NCI-H128 (cell line): Measurements from ENCODE around the gene TSPAN5.

ENCODE experiments used
- DNase-seq: peaks from one replicate; lab custom pipeline; 2025; ENCODE audit not compliant: unreplicated experiment; lab: John Stamatoyannopoulos, UW

Gene TSPAN5

DNA sequence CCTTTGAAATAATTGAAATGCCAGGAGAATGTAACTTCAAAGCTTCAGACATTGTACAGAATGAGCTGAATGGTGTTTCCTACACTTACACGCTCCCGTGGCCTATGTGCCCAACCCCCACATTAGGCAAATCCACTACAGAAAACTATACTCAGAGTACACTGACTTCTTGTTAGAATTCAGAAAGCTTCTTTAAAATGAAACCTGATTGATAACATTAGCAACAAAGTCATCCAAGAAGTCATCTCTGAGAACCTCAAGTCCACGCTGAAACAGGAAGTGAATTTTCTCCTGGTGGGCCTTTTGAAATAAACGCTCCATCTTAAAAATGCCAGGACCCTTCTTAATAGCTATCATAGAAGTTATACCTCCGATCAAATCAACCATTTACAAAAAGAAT is 136.3 kb downstream of the TSPAN5 start:
- DNase-seq: no peak

DNA sequence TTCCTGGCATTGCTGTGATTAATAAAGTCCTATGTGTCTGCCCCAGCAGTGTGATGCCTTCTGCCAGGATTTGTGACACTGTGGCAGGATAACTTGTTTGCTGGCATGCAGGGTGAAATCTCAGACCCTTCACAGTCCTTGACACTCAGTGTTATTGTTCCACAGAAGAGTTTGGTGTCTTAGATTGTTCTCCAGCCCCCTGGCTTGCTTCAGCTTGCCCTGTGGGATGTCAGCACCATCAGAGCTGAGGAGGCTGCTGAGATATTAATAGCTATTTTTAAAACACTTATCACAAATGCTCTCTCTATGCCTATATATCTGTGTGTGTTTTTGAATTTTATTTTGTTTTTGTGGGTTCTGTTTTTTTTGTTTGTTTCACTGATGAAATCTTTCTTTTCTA is 136.9 kb downstream of the TSPAN5 start:
- no peak for DNase-seq

DNA sequence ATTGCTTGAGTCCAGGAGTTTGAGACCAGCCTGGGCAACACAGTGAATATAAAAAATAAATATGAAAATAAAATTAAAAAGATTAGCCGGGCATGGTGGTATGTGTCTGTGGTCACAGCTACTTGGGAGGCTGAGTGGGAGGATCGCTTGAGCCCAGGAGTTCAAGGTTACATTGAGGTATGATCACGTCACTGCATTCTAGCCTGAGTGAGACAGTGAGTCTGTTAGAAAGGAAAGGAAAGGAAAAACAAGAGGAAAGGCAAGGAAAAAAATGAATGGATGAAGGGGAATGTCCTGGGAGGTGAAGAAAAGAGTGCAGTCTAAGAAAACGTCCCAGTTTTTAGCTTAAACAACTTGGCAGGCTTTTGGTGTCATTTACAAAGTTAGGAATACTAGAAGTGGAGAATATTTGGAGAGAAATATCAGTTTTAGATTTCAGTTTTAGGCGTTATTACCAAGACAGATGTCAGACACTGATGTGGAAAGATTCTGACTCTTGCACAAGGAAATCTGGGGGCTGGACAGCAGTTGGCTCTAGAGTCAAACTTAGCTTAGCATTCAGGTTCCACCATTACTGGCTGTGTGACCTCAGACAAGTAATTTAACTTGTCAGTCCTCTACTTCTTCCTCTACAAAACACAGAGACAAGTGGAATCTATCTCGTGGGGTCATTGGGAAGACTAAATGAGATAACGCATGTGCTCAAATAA is 139.0 kb downstream of the TSPAN5 start:
- no peak for DNase-seq

DNA sequence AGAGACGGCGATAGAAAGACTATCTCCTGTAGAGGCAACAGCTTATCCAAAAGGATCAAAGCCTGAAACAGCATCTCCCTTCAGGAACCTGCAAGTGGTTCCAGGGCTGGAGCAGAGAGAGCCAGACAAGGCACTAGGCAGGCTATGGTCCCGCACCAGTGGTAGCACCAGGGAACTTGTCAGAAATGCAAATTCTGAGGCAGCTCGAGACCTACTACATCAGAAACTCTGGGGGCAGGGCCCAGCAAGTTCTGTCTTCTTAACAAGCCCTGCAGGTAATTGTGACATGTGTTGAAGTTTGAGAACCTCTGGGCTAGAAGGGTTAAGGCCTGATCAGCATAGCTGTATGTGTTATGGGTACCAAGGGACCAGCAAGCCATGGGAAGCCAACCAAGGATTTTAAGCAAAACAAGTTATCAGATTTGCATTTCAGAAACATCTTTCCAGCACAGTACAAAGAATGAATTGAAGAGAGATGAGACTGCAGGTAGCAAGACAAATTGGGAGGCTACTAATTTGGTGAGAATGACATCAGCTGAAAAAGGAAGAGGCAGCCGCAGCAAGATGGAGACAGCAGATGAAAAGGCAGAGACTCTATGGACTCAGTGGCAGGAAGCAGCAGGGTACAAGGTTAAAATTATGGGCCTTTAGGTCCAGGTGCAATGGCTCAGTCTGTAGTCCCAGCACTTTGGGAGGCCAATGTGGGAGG is 139.7 kb downstream of the TSPAN5 start:
- no peak for DNase-seq

DNA sequence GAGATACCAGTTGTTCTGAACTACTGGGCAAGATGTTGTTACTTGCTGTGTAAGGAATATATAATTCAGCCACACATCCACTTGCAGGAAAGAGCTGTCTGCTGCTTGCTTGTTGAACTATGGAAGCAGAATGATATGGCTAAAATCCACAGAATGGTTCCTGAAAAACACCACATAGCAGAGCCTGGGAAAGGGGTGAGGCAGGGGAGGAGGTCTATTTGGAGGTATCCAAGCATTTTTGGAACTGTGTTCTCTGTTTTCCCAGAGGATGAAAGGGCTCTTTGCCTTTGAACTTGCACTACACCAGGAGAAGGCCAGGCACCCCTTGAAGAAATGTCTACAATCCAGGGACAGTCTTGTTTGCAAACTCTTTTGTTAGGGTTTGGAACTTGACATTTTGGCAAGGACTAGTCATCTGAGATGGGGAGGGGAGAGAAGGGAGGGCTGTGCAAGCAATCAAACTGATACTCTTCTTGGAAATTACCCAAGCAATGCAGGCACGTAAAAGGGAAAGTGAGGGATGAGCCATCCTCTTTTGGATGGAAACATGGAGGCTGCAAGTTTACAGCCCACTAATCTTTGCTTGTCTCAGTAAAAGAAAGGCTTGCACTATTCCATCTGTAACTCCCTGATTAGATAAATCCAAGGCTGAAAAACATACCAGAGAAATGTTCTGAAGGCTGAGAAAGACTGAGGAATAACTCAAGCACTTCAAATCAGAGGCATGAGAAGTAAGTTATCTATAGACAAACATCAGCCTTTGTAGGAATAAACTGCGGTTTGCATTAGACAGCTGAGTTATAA is 141.0 kb downstream of the TSPAN5 start:
- DNase-seq: no peak

DNA sequence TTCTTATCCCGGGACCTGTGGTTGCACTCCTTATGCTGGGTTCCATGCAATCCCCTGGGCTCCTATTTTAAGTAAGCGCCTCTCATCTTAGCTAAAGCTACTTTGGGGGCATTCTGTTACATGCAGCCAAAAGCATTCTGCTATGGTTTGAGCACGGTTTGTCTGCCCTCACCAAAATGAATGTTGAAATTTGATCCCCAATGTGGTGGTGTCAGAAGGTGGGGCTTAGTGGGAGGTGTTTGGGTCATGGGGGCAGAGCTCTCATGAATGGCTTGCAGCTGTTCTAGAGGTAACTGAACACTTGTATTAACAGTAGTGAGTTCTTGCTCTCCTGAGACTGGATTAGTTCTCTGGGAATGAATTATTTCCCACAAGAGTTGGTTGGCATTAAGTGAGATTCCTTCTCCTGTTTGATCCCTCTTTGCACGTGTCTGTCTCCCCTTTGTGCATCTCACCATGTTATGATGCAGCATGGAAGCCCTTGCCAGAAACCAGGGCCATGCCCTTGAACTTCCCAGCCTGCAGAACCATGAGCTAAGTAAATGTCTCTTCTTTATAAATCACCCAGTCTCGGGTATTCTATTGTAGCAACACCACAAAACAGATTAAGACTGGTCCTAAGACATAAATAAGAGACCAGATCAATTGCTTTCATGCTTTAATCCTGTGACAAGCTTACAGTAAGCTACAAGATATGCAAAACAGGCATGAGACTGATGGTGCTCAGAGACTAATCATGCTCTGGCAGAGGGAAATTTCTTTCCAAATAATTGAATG is 141.8 kb downstream of the TSPAN5 start:
- no peak for DNase-seq

DNA sequence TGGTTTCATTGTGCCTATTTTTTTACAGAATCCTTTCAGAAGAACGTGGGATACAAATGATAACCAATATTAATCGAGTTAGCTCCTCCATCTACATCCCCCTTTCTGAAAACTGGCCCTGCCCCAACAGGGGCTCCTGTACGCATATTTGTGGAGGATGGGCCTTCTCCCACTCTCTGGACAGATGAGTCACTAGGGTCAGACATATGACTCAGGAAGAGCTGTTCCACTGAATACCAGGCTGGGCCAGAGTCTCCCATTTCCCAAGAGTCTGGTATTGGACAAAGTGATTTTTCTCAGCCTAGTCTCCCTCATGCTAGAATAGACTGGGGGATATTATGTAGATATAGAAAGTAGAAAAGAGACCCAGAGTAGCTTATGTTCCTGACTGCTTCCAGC is 142.4 kb downstream of the TSPAN5 start:
- DNase-seq: no peak

DNA sequence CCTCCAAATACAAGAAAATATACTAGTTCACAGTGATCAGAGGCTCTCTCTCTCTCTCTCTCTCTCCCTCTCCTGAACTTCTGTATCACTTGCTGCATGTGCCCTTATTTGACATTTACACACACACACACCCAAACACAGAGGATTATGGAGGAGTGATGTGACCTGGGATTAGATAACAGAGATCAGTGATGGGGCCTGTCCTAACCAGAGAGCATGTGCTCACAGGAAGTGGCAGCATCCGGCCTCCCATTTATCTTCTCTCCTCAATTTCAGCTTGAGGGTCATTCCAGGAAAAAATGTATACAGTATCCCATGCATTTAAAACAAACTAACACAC is 143.0 kb downstream of the TSPAN5 start:
- DNase-seq: no peak

DNA sequence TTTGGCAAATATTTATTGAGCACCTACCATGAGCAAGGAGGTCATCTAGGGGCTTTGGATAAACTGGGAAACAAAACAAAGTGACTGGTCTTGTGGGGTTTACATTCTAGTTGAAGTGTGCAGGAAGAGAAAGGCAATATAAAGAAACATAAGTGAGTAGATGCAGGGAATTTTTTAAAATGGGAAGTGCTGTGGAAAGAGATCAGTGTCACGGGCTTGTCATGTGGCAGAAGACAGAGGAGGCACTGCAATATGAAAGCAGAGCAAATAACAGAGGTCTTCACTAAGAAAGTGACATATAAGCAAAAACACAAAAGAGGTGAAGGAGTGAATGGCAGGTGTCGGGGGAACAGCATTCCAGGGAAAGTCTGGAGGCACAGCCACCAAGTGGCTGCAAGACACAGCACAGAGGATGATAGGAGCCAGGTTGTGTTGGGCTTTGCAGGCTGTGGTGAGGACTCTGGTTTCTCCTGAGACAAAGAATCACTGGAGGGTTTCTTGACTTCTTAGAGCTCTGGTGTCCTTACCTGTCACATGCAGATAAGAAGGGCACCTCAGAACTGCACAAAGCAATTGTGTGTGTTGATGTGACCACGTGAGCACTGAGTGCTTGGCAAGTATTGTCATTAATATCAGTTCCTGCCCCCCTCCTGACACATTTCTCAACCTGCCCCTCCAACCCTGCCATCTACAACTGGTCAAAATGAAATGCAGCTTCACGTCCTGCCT is 143.5 kb downstream of the TSPAN5 start:
- DNase-seq: no peak

DNA sequence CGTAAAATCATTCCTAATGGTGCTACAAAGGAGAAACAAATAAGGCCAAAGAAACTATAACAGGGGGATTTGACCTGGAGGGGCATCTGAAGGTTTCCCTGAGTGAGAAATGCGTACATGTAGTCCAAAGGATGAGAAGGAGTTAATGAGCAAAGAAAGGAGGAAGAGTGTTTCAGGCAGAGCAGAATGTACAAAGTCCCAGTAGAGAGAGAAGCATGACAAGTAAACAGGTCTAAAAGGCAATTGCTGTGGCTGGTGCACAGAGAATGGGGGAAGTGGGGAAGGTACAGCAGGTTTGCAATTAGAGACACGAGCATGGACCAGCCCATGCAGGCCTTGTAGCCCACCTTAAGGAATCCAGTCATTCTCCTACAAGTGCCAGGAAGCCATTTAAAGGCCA is 145.5 kb downstream of the TSPAN5 start:
- DNase-seq: no peak

DNA sequence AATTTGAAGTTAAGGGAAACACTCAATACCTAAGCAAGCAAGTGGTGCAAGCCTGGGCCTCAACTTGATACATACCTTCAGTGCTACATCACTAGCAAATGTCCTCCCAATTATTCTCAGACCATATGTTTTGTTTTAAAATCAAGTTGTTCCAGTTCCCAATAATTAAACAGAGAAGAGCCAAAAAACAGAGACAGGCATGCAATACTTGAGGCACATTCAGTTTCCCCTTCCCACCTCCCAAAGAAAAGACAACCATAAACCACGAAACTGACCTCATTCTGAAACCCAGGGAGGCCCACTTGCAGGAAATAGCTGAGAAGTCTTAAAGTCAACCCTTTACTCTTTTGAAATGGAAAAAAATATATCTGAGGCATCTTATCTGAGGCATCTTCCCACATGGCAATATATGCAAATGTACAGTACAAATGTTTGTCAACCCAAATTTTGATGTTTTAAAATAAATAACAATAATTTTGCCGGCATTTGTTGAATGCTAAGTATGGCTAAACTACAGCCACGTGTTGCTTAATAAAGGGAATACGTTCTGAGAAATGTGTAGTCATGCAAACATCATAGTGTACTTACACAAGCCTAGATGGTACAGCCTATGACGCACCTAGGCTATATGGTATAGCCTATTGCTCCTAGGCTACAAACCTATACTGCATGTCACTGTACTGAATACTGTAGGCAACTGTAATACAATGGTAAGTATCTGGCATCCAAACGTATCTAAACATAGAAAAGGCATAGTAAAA is 147.5 kb downstream of the TSPAN5 start:
- DNase-seq: no peak

DNA sequence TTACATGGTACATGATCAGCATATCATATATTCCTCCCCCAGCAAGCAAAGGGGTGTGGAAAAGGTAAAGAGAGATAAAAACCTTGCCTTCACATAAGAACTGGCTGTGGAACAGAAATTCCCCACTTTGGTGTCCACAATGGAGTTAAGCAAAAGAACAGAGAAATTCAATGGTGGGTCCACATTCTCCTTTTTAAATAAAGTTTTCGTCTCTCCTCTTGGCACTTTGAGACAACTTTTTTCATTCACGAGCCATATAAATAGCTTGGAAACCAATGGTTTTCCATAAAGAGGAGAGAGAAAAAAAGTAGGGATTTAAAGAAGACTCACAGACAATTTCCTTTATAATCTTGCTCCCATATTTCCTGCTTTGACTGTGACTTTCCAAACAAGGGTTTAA is 148.1 kb downstream of the TSPAN5 start:
- DNase-seq: no peak

DNA sequence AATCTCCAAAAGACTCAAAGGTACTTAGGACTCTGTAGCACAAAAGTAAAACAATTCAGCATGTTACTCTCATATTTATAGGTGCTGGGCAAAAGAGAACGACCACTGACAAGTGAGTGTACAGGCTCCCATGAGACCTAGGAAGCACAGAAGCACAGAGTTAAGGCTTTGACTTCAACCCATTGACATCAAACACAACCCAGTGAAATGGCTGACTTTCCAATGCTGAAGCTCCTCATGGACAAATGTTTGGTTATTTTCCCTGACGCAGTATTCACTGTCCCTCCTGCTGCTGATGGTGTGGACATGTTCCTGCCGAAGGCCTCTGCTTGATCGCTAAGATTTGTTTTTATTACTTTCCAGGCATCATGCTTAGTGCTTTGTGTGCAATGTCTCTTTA is 148.7 kb downstream of the TSPAN5 start:
- DNase-seq: no peak

DNA sequence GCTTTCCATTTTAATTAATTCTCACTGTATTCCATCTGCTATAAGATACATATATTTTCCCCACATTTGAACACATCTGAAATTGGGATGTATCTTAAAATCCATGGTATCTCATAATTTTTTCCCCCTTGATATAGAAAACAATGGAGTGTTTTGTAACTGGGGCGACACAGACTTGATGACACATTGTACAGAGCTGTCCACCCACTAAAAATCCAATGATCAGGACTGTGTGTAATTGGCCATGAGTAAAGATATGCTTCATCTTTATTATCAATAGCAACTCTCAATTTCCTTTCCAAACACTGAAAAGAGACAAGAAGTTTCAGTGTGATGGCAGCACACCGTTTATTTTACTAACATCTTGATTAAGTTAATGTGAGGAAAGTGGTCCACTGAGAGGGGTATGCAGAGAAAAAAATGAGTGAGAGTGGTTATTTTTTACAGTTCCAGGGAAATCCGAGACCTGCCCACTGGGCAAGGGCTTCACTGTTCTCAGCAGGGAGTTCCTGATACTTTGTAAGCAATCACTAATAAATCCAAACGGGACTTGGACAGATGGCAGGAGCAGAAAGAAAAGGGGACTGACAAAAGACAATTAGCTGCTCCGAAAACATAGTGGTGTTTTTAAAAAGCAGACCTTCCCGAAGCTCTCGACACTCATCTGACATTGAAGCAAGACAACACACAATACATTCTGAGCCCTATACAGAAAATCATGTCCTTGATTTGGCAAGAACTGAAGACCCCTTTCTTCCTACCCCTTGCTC is 149.4 kb downstream of the TSPAN5 start:
- DNase-seq: no peak

DNA sequence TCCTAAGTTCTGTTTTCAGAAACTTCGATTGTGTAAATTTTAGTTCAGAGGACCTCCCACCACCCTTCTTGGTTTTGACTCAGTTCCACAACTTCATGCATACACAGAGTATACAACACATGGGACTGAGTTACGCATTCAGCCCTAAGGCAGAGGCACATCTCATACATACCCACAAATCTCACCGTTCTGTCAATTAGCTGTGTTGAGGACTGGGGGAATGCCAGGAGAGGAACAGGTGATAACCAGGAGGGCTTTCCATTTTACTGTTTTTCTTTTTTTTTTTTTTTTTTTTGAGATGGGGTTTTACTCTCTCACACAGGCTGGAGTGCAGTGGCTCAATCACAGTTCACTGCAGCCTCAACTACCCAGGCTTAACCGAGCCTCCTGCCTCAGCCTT is 150.2 kb downstream of the TSPAN5 start:
- no peak for DNase-seq

DNA sequence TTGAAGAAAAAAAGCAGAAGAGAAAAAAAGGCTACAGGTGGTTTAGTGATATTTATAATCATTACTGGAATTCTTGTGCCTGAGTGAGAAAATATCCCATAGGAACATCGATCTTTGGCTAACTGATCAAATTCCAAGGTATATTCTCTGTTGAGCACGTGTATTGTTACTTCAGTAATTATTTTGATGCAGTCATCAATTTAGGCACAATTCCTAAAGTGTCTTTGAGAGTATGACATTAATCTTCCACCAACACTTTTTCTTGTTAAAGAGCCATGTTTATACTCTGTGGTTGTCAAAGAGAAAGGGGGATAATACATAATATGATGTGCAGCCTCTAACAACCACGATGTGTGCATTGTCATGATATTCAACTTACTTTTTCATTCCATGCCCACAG is 151.1 kb downstream of the TSPAN5 start:
- no peak for DNase-seq

DNA sequence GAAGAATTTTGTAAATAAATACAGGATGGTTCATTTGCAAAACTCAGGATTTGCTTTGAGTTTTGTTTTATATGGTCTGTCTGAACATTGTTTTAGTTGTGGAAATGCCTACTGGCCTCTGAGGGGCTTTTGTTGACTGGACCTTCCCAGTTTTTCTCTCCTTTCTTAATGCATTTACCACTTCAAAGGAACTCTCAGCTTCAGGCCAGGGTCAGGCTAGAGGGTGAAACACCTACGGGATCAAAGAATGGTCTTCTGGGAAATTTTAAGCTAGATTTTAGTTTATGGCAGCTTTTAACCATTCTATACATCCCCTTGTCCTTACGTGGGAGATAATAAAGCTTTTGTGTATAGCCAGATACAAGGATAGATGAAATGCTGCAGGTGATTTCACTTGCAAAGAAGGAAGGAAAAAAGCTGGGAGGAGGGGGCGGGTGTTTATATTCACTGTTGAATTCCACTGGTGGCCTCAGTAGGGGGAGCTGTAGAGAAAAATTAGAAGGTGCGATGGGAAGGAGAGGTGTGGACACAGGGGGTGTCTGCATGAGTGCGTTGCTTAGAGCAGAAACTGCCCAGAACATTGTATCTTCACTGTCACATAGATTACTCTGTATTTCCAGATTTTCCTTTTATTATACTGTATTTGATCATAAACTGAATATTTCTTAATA is 151.8 kb downstream of the TSPAN5 start:
- no peak for DNase-seq

DNA sequence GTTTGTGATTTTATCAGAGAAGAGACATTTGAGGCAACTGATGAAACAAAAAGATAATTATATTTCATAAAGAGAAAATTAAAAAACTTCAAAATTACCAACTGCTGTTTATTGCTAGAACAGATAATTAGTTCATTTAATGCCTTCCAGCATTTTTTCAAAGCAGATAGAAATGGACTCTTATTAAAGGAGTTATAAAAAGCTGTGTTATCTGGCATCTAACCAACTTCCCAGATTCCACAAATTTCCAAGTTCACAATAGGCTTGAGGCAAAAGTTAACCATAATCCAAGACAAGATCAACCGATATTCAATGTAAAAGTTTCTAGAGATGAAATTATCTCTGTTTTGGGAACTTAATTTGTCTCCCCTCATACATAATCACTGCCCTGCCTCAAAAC is 152.4 kb downstream of the TSPAN5 start:
- no peak for DNase-seq

DNA sequence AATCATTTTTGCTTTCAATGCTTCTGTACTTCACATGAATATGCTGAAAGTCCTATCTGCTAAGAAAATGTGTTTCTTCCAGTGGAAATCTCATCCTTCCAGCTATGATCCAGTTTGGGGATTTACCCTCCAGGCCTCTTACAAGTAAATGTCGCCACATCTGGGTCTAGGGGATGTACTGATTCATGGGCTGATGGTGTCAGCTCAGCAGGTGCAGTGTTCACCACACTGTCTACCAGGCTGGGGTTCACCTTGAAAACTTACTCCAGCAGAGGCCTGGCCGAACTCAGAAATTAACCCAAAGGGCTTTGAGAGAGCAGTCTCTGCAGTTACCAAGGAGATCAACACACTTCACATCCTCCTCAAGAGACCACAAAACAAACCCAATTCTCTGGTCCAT is 154.3 kb downstream of the TSPAN5 start:
- DNase-seq: no peak
